ENCODE measurements around the gene JPT1. TPM values are rescaled to one million over a fixed set of nuclear protein-coding genes. Genes with fewer than 3 reads are reported as not detected.

The JPT1 gene, protein sequence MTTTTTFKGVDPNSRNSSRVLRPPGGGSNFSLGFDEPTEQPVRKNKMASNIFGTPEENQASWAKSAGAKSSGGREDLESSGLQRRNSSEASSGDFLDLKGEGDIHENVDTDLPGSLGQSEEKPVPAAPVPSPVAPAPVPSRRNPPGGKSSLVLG
- total RNA-seq (10 to 100 TPM; 35.1 to 60.7 TPM), polyA plus RNA-seq (100 to 1,000 TPM; 134 to 140 TPM)
- long read RNA-seq, donor 1, partial matches to known transcripts, result 0 of 20 reads
- long read RNA-seq, donor 1, other reads (novel, unspliced or antisense), result 20 of 20 reads
- long read RNA-seq, donor 2, result 0 reads
- long read RNA-seq, donor 3, partial matches to known transcripts, result 0 of 10 reads
- long read RNA-seq, donor 3, other reads (novel, unspliced or antisense), result 10 of 10 reads
- long read RNA-seq, donor 4, partial matches to known transcripts, result 0 of 10 reads
- long read RNA-seq, donor 4, other reads (novel, unspliced or antisense), result 10 of 10 reads
- long read RNA-seq, donor 5, partial matches to known transcripts, result 0 of 28 reads
- long read RNA-seq, donor 5, other reads (novel, unspliced or antisense), result 28 of 28 reads

- Histone ChIP-seq H3K4me3 (peak within 1 kb of the TSS; percentile 80), H3K4me1 (ENCODE audit: control insufficient read depth in 5 of 5, insufficient read depth in 5 of 5, low read length in 5 of 5) (peaks cover 0 to 20% (median 3%) of the 10 kb centered on the region in 5 donors), H3K9ac (ENCODE audit: insufficient read depth in 1 of 2, low read length in 2 of 2) (peak within 1 kb of the TSS; percentile 82 to 86), H3K27ac (ENCODE audit: low read depth in 1 of 2, low read length in 1 of 2) (peak within 1 kb of the TSS; percentile 89 to 92), H3K9me3 (ENCODE audit: control insufficient read depth in 4 of 4, insufficient read depth in 3 of 4, low read length in 3 of 4) (no peaks in the 10 kb centered on the region), H3K36me3 (ENCODE audit: control insufficient read depth in 4 of 4, insufficient read depth in 4 of 4, low read length in 4 of 4) (peaks cover 0 to 2% (median 0%) of the 10 kb centered on the region in 4 donors), H3K27me3 (ENCODE audit: control insufficient read depth in 3 of 3, insufficient read depth in 3 of 3, low read length in 2 of 3) (no peaks in the 10 kb centered on the region)
- TF ChIP-seq CTCF (IDR thresholded peaks at IDR 0.05; ENCODE audit: control extremely low read depth, extremely low read depth), result no peak
- 2 to 3% methylated on average over 56 to 67 of the region's 67 CpGs for WGBS, 2 donors
- DNase-seq (peak; percentile 99 to 100 (median 99)), ATAC-seq (ENCODE audit: insufficient read depth, low FRiP score) (peak; percentile 100)
Measured at GRCh38 chr17:75154195-75155106, at the start of gene JPT1. Gene JPT1 (minus strand): TSS chr17:75154512. CDS start chr17:75154397, 115 bp downstream.

- Histone ChIP-seq H3K27me3 (ENCODE audit: control insufficient read depth in 3 of 3, insufficient read depth in 3 of 3, low read length in 2 of 3) (no peaks in the 10 kb centered on the region), H3K27ac (ENCODE audit: low read depth in 1 of 2, low read length in 1 of 2) (no peak overlapping the region), H3K36me3 (ENCODE audit: control insufficient read depth in 4 of 4, insufficient read depth in 4 of 4, low read length in 4 of 4) (no peaks in the 10 kb centered on the region), H3K9me3 (ENCODE audit: control insufficient read depth in 4 of 4, insufficient read depth in 3 of 4, low read length in 3 of 4) (no peaks in the 10 kb centered on the region), H3K4me1 (ENCODE audit: control insufficient read depth in 5 of 5, insufficient read depth in 5 of 5, low read length in 5 of 5) (no peaks in the 10 kb centered on the region), H3K9ac (ENCODE audit: insufficient read depth in 1 of 2, low read length in 2 of 2) (no peak overlapping the region), H3K4me3 (no peak overlapping the region)
- 94 to 95% methylated on average over 6 of the region's 6 CpGs for WGBS, 2 donors
- TF ChIP-seq CTCF (IDR thresholded peaks at IDR 0.05; ENCODE audit: control extremely low read depth, extremely low read depth), result no peak
- no peak for ATAC-seq (ENCODE audit: insufficient read depth, low FRiP score)
- no peak for DNase-seq
Measured at GRCh38 chr17:75199886-75200618, 45.7 kb upstream of the JPT1 start.

DNA sequence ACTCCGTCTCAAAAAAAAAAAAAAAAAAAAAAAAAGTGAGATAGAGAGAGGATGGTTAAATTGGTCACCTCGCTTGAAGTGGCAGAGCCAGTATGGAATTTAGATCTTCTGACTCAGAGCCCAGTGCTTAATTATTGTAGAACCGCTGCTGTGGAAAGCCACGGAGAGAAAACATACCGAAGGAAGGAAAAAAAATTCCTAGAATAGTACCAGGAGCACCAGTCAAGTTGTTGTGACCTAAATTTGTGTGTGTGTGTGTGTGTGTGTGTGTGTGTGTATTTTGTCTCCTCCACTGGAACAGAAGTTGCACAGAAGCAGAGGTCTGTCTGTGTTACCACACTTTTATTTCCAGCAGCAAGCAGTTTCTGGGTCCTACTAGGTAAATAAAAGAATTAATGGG is 40.6 kb upstream of the JPT1 start:
- Histone ChIP-seq H3K27me3 (ENCODE audit: control insufficient read depth in 3 of 3, insufficient read depth in 3 of 3, low read length in 2 of 3) (no peaks in the 10 kb centered on the region), H3K9me3 (ENCODE audit: control insufficient read depth in 4 of 4, insufficient read depth in 3 of 4, low read length in 3 of 4) (no peaks in the 10 kb centered on the region), H3K27ac (ENCODE audit: low read depth in 1 of 2, low read length in 1 of 2) (no peak overlapping the region), H3K4me3 (no peak overlapping the region), H3K36me3 (ENCODE audit: control insufficient read depth in 4 of 4, insufficient read depth in 4 of 4, low read length in 4 of 4) (no peaks in the 10 kb centered on the region), H3K4me1 (ENCODE audit: control insufficient read depth in 5 of 5, insufficient read depth in 5 of 5, low read length in 5 of 5) (no peaks in the 10 kb centered on the region), H3K9ac (ENCODE audit: insufficient read depth in 1 of 2, low read length in 2 of 2) (no peak overlapping the region)
- TF ChIP-seq CTCF (IDR thresholded peaks at IDR 0.05; ENCODE audit: control extremely low read depth, extremely low read depth), result no peak
- ATAC-seq (ENCODE audit: insufficient read depth, low FRiP score) (no peak), DNase-seq (no peak)
- 76 to 90% methylated on average over 4 of the region's 5 CpGs for WGBS, 2 donors

Data from lung (tissue), 16 donors.